K562 (cell line): ENCODE results near the gene GALK2. TPM values are rescaled to one million over a fixed set of nuclear protein-coding genes. Genes with fewer than 3 reads are reported as not detected.
A peak's percentile ranks its signal among the peaks of the same experiment; 100 is the strongest.

Experiments
- CEBPB ChIP-seq: fragments of 450-650 bp; IDR thresholded peaks from 2 replicates; pipeline ENCODE4 v1.6.1; 2016; ENCODE audit warnings: missing genetic modification characterization, missing compliant biosample characterization
- FIP1L1 ChIP-seq: fragments of 200-400 bp; formaldehyde crosslinking; IDR thresholded peaks from 2 replicates; pipeline ENCODE4 v1.6.1; 2018; ENCODE audit warnings: mild to moderate bottlenecking, low read depth, low read length; ENCODE audit not compliant: poor library complexity, severe bottlenecking
- FUS ChIP-seq: fragments of 200-400 bp; formaldehyde crosslinking; optimal IDR thresholded peaks from 2 replicates; pipeline ENCODE3; 2017; ENCODE audit warnings: low read depth, low read length
- REST ChIP-seq, 2 experiments: fragments of 450-650 bp; formaldehyde crosslinking in 1 of 2; IDR thresholded peaks; 2 replicates each; pipeline versions ENCODE4 v1.4.0 to v1.6.1; 2014 to 2020; ENCODE audit warnings: mild to moderate bottlenecking in 2 of 2, borderline replicate concordance in 1 of 2, low read depth in 1 of 2
- SMAD2 ChIP-seq: fragments of 150-350 bp; IDR thresholded peaks from 2 replicates; pipeline ENCODE4 v1.6.1; 2014; ENCODE audit warnings: low read depth, mild to moderate bottlenecking, low read length
- TAF9B ChIP-seq: fragments of 450-650 bp; IDR thresholded peaks from 2 replicates; pipeline ENCODE4 v1.6.1; 2018; ENCODE audit warnings: mild to moderate bottlenecking; ENCODE audit not compliant: partially characterized antibody
- TRIM24 ChIP-seq, 2 experiments: fragments of 450-650 bp; IDR thresholded peaks; 2 replicates each; pipeline ENCODE4 v1.6.1; 2016
- UBTF ChIP-seq, 2 experiments: IDR thresholded peaks; 2 replicates each; pipeline ENCODE4 v1.6.1; 2012; ENCODE audit warnings: improper control_type of control experiment in 2 of 2, low read depth in 2 of 2, low read length in 2 of 2, borderline replicate concordance in 1 of 2
- ZBTB11 ChIP-seq, 3 experiments: fragments of 200-800 bp in 1 of 3; fragments of 250-450 bp in 1 of 3; fragments of 450-650 bp in 1 of 3; sonication (Bioruptor Pico) in 1 of 3; sonication (Bioruptor generic) in 1 of 3; formaldehyde crosslinking in 1 of 3; IDR thresholded peaks; 2 replicates each; pipeline versions ENCODE4 v1.6.1 to v1.8.0; 2016 to 2022; ENCODE audit warnings: mild to moderate bottlenecking in 2 of 3, missing genetic modification characterization in 2 of 3, missing compliant biosample characterization in 1 of 3, moderate library complexity in 1 of 3
- ZBTB26 ChIP-seq: fragments of 450-650 bp; formaldehyde crosslinking; IDR thresholded peaks from 2 replicates; pipeline ENCODE4 v1.4.0; 2022; ENCODE audit warnings: missing genetic modification characterization
- polyA plus RNA-seq, 8 experiments: library from polyadenylated mRNA; depleted of rRNA in 4 of 8; stranded (reverse) in 5 of 8; unstranded in 3 of 8; fragments of >200 nt; fragmentation: Nextera tagmentation in 2 of 8; fragmentation: Illumina TruSeq in 1 of 8; extraction: Ambion mirVana in 2 of 8; extraction: Trizol in 1 of 8; gene quantifications; 2 replicates each; pipeline versions ENCODE4 v1.2.1 to v1.2.3, GENCODE V29; 2011 to 2014; ENCODE audit warnings: inconsistent platforms in 1 of 8, missing spikeins in 1 of 8
- total RNA-seq, 7 experiments: library from RNA; depleted of rRNA in 6 of 7; stranded (reverse); fragments of >200 nt in 6 of 7; fragmentation: Illumina TruSeq in 2 of 7; extraction: Trizol in 2 of 7; gene quantifications; 2 replicates each; pipeline versions ENCODE4 v1.2.1 to v1.2.3, GENCODE V29; 2011 to 2021; ENCODE audit warnings: low replicate concordance in 1 of 7

GALK2 gene
- total and polyA plus RNA-seq, 9 of the 15 experiments (the other 6 are each of a cell fraction or from before 2014, with no cell fraction given): 32.8 to 82.0 (median 54.4) TPM

GRCh38 chr15:49169880-49170597 is at the start of gene GALK2 (continued):
- TF ChIP-seq ZBTB11 (CRISPR knock-in tag; IDR thresholded peaks at IDR 0.05): peak in 1 of 3 experiments; percentile 86; a peak in 2 of 6 replicates
- no peak for TF ChIP-seq FUS
- TF ChIP-seq FIP1L1: no peak
- TF ChIP-seq CEBPB: no peak
- peak; percentile 86 for TF ChIP-seq TAF9B
- TF ChIP-seq SMAD2: no peak
- TF ChIP-seq TRIM24 (IDR thresholded peaks at IDR 0.05): peak in 1 of 2 experiments; percentile 48; a peak in 1 of 4 replicates
- no peak for TF ChIP-seq ZBTB26 (CRISPR knock-in tag)
- peak; percentile 80 to 90; a peak in 2 of 4 replicates for TF ChIP-seq UBTF (IDR thresholded peaks at IDR 0.05; ENCODE audit: borderline replicate concordance in 1 of 2, low read depth in 2 of 2, low read length in 2 of 2)
- no peak for TF ChIP-seq REST (IDR thresholded peaks at IDR 0.05; ENCODE audit: borderline replicate concordance)
- no peak for TF ChIP-seq REST (CRISPR knock-in tag; IDR thresholded peaks at IDR 0.05; ENCODE audit: low read depth)
